Spleen (tissue), 7 donors: ENCODE measurements around the gene FLOT1.

Source experiments
- POLR2A ChIP-seq, 3 donors: fragments of 450-650 bp; IDR thresholded peaks; one replicate each; pipeline ENCODE4 v1.5.1; 2017; ENCODE audit warnings: antibody characterized with exemption in 3 of 3, mild to moderate bottlenecking in 1 of 3
- POLR2AphosphoS5 ChIP-seq, 3 donors: sonication (generic); formaldehyde crosslinking; IDR thresholded peaks; one replicate each; pipeline ENCODE4 v1.5.1; 2017; ENCODE audit warnings: antibody characterized with exemption in 3 of 3
- TF ChIP-seq, protein P1 (sequence below), 11 experiments: fragments of 200-600 bp in 7 of 11; fragments of 450-650 bp in 4 of 11; sonication (generic) in 4 of 11; IDR thresholded peaks in 8 of 11; conservative IDR thresholded peaks in 3 of 11; 1 replicate in 7 of 11; 2 replicates in 4 of 11; pipeline versions ENCODE4 v1.4.0 to v1.8.0; 2016 to 2021; ENCODE audit warnings: antibody characterized with exemption in 11 of 11, inconsistent platforms in 4 of 11, mild to moderate bottlenecking in 1 of 11
- donor health status: DM: no; HTN: no; CAD: no; lungs with moderate emphysema.
- donor health status: DM: no; HTN: no; CAD: no.
- donor health status: DM: no; HTN: no; CAD: no.

DNA sequence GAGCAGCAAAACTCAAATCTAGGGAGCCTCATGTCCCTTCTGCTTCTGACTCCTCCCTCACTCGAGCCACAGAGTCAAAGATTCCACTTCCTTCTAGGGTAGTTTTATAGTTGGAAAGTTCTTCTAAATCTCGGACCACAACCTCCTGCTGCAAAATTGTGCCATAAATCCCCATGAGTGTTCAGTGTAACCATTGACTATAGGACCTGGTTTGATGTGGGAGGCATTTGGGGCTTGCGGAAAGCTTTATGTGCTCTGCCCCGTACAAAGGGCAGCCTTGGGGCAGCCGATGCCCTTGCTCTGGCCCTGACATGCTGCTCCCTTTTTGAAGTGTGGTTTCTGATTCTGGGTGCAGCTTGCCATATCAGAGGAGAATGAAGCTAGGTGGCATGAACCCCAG, 45.5 kb upstream of the FLOT1 start:
- TF ChIP-seq, protein P1, sequence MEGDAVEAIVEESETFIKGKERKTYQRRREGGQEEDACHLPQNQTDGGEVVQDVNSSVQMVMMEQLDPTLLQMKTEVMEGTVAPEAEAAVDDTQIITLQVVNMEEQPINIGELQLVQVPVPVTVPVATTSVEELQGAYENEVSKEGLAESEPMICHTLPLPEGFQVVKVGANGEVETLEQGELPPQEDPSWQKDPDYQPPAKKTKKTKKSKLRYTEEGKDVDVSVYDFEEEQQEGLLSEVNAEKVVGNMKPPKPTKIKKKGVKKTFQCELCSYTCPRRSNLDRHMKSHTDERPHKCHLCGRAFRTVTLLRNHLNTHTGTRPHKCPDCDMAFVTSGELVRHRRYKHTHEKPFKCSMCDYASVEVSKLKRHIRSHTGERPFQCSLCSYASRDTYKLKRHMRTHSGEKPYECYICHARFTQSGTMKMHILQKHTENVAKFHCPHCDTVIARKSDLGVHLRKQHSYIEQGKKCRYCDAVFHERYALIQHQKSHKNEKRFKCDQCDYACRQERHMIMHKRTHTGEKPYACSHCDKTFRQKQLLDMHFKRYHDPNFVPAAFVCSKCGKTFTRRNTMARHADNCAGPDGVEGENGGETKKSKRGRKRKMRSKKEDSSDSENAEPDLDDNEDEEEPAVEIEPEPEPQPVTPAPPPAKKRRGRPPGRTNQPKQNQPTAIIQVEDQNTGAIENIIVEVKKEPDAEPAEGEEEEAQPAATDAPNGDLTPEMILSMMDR (IDR thresholded peaks at IDR 0.05 in 8 of 11, conservative IDR thresholded peaks at IDR 0.05 in 3 of 11): no peak
- no peak for TF ChIP-seq POLR2A (IDR thresholded peaks at IDR 0.05)
- TF ChIP-seq POLR2AphosphoS5 (IDR thresholded peaks at IDR 0.05): peak in 1 of 3 donors; percentile 56
